22Rv1 (cell line): ENCODE results near the gene PRDM16.

ENCODE experiments used
- H3K27ac ChIP-seq: fragments of 450-650 bp; 2 replicates; pipeline ENCODE4 v1.5.1; 2017
- ZFX ChIP-seq: fragments of 450-650 bp; IDR thresholded peaks from 2 replicates; pipeline ENCODE4 v1.6.1; 2017; ENCODE audit warnings: antibody characterized with exemption, borderline replicate concordance
- TF ChIP-seq, protein P1 (sequence below): fragments of 450-650 bp; IDR thresholded peaks from 2 replicates; pipeline ENCODE4 v1.5.1; 2017; ENCODE audit warnings: mild to moderate bottlenecking

PRDM16 gene

DNA sequence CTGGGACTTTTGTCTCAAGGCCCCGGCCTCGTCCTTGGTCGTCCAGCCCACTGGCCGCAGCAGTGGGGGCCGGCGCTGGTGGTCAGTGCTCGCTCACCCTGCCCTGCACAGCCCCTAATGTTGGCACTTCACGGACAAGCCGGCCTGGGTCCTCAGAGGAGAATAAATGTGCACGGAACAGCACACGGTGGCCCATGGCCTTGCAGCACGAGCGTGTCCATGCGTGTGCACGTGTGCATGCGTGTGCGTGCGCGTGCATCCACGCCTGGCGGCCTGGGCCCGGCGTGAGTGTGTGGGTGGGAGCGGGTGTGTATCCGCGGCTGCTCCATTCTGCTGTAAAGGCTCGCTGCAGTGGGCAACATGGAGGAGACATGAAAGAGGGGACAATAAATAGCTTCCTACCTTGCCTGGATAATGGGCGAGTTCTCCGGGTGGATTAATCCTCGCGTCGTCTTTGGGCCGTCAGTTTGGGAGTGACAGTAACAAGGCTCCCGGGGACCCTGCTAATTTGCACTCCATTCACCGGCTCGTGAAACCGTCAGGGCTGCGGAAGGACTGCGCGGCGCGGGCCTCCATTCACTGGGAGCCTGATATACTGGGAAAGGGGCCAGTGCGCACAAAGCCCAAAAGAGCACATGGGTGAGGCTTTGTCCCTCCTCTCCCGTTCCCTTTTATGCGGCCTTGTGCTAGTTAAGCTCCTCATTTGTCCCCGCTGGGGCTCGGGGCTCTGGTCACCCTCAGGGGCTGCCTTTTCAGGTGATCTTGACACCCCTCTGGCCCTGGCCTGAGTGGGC, 142.8 kb downstream of the PRDM16 start:
- H3K27ac ChIP-seq = no peak overlapping the region
- TF ChIP-seq, protein P1, sequence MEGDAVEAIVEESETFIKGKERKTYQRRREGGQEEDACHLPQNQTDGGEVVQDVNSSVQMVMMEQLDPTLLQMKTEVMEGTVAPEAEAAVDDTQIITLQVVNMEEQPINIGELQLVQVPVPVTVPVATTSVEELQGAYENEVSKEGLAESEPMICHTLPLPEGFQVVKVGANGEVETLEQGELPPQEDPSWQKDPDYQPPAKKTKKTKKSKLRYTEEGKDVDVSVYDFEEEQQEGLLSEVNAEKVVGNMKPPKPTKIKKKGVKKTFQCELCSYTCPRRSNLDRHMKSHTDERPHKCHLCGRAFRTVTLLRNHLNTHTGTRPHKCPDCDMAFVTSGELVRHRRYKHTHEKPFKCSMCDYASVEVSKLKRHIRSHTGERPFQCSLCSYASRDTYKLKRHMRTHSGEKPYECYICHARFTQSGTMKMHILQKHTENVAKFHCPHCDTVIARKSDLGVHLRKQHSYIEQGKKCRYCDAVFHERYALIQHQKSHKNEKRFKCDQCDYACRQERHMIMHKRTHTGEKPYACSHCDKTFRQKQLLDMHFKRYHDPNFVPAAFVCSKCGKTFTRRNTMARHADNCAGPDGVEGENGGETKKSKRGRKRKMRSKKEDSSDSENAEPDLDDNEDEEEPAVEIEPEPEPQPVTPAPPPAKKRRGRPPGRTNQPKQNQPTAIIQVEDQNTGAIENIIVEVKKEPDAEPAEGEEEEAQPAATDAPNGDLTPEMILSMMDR = no peak
- no peak for TF ChIP-seq ZFX

DNA sequence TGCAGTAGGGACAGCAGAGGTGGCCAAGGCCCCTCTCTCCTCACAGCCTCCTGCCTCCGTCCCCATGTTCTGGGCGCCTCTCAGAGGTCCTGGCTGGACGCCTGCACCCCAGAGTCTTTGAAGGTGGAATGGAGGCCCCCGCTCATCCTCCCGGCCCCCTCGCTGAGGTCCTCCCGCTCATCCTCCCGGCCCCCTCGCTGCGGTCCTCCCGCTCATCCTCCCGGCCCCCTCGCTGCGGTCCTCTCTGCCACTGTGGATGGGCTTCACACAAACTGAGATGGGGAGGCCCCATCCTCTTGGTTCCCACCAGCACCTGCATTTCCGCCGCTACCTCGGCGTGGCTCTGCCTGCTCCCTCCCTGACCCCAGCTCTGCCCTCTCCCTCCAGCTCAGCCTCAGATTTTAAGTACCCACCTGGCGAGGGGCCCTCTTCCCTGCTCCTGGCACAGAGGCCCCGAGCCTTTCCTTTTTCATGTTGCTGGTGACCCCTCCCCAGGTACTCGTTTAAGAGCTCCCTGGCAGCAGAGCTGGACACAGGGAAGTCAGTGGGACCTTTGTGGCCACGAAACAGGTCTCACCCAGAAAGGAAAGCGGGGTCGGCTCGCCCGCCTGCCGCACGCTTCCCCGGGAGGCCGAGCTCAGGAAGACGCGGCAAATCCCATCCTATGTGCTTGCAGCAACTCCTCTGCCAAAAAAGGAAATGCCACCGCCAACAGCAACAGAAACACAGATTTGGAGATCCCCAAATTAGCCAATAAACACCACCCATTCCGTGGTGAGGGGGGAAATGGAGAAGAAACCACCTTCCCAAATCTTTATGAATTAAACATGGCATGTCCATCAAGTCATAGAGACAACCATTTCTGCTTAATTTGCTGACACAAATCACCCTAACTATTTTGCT, 143.7 kb downstream of the PRDM16 start:
- no peak overlapping the region for H3K27ac ChIP-seq

DNA sequence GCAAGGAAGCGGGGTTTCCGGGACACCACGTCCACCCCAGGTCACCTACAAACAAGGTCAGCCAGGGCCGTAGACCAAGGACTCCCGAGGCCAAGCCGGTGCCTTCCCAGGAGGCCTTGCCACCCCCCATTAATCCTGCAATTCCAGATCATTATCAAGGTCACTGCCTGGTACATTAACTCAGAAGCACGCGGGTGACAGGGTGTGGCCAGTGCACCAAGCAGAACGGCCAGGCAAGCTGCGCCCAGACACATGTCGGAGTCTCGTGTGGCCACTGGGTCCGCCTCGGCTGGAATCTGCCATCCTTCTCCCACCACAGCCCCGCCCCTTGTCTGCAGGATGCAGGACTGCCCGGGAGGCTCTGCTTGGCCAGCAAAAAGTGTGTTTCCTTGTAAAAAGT, 144.7 kb downstream of the PRDM16 start:
- TF ChIP-seq, protein P1 = no peak
- no peak for TF ChIP-seq ZFX

More for the DNA sequence above, 143.7 kb downstream of the PRDM16 start:
- no peak for TF ChIP-seq ZFX
- TF ChIP-seq, protein P1 = no peak

DNA sequence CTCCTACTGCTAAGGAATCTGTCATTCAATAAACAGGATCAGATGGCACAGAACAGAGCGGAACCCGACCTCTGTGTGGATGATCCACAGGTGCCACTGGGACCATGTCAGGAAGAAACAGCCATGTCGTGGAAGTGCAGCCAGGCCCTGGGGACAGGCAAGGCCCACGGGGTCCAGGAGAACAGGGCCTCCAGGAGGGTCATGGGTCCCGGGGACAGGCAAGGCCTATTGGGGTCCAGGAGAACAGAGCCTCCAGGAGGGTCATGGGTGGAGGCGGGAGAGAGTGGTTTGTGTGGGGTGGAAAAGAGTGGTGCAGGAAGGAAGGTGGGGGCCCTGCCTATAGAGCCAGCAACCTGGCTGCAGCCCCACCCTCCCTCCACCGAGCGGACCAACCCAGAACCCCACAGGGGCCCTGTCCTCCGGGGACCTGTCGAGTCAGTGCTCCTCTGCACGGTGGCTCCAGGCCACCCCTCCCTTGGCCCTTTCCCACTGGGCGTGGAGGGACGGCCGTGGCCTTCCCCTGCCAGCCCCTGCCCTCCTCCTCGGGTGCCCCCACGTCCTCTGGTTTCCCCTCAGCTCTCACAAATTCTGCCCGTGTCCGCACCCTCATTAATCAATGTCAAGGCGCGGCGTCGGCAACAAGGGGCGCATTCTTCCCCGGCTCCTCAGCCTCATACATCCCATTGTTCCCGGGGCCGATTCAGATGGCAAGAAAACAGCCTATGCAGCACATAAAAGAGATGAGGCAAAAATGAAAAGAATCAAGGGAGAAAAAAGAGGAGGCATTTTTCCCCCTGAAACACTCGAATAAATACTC, 146.4 kb downstream of the PRDM16 start:
- TF ChIP-seq ZFX = no peak
- H3K27ac ChIP-seq = no peak overlapping the region

More for the DNA sequence above, 144.7 kb downstream of the PRDM16 start:
- H3K27ac ChIP-seq = no peak overlapping the region

DNA sequence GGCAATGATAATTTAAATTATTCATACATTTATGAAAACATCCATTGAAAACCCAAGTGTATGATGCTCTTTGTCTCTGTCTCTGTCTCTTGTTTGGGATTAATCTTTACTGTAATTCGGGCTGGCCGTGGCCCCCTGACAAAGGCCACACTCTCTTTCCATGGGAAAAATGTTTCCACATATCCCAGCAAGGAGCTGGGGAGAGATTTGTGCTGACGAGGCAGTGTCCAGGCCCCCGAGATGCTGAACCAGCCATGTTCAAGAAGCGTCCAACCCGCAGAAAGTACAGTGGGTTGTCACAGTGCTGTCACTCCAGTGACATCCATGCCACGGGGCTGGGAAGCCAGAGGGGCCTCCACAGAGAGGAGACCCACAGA, 147.0 kb downstream of the PRDM16 start:
- TF ChIP-seq ZFX = no peak
- TF ChIP-seq, protein P1 = no peak

DNA sequence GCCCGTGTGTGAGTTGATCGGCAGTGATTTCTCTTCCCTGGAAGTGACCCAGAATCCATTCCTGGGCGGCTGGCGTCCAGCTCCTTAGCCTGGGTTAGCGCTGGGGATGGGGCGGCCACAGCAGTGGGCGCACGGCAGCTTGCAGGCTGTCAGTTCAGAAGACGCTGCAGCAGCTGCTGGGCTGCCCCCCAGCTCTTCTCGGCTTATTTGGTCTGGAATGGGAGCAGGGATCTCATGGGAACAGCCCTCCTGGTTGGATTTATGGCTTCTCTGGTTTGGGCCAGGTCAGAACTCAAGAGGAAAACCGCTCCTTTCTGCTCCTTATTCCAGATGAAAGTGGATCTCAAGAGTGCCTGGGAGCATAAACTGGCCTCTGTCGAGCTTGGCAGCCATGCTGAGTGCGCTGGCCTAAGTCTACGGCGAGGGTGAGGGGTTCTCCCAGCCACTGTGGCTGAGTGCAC, 148.2 kb downstream of the PRDM16 start:
- no peak for TF ChIP-seq ZFX
- TF ChIP-seq, protein P1 = no peak
- H3K27ac ChIP-seq = no peak overlapping the region

More for the DNA sequence above, 147.0 kb downstream of the PRDM16 start:
- H3K27ac ChIP-seq = no peak overlapping the region
